K562 (cell line): Measurements from ENCODE around the gene TEAD4. TPM values are rescaled to one million over a fixed set of nuclear protein-coding genes. Genes with fewer than 3 reads are reported as not detected.

Experiments used
- ATAC-seq: fragments of 200-7000 bp; cut with Tn5 transposase; 3 replicates; pipeline ENCODE4 v1.9.1; 2020; ENCODE audit warnings: moderate library complexity
- BruUV-seq: library from RNA; stranded (reverse); fragments of 400-500 nt; replicated peaks from 2 replicates; lab custom pipeline; 2021; lab: Mats Ljungman, UMichigan
- CTCF ChIA-PET: fragments of 300-600 bp; formaldehyde crosslinking; extraction: SDS; loops from one replicate; lab custom pipeline; 2021; ENCODE audit warnings: low intra/inter-chr PET ratio; lab: Yijun Ruan, JAX
- POLR2A ChIA-PET: fragments of 300-600, 350-650 bp; sonication (Branson Sonifier 250); formaldehyde crosslinking; extraction: SDS; loops from one replicate; lab custom pipeline; 2021; ENCODE audit warnings: antibody characterized with exemption, inconsistent platforms; lab: Yijun Ruan, JAX
- DNase-seq, 4 experiments: peaks; one replicate each; pipeline versions ENCODE4 v3.0.0 to v3.0.0-alpha.2; 2011 to 2018; ENCODE audit warnings: low spot score in 3 of 4, mixed read lengths in 3 of 4; ENCODE audit errors: extremely low read depth in 1 of 4
- FAIRE-seq: peaks from 2 replicates; lab custom pipeline; 2011; peaks lifted over from hg19 to GRCh38; lab: Jason Lieb, UNC
- H2AFZ ChIP-seq: 2 replicates; pipeline ENCODE4 v1.6.0; 2011; ENCODE audit warnings: low read depth, low read length, control low read depth, inconsistent platforms
- H3K27ac ChIP-seq: fragments of 200-600 bp; 3 replicates; pipeline ENCODE4 v1.8.0; 2011; ENCODE audit warnings: low read depth, mild to moderate bottlenecking, control low read depth, inconsistent platforms, low read length, moderate library complexity, mixed read lengths; ENCODE audit errors: extremely low read depth
- H3K27me3 ChIP-seq, 2 experiments: fragments of 300-600 bp in 1 of 2; 2 replicates in 1 of 2; 3 replicates in 1 of 2; pipeline versions ENCODE4 v1.6.0 to v1.8.0; 2011; ENCODE audit warnings: inconsistent platforms in 2 of 2, low read length in 2 of 2, mild to moderate bottlenecking in 1 of 2, mixed read lengths in 1 of 2, moderate library complexity in 1 of 2; ENCODE audit not compliant: control insufficient read depth in 2 of 2, insufficient read depth in 2 of 2
- H3K36me3 ChIP-seq: fragments of 300-600 bp; 3 replicates; pipeline ENCODE4 v1.8.0; 2011; ENCODE audit warnings: mild to moderate bottlenecking, low read length, inconsistent platforms; ENCODE audit not compliant: control insufficient read depth, insufficient read depth
- H3K4me1 ChIP-seq, 2 experiments: fragments of 200-600 bp in 1 of 2; replicated peaks in 1 of 2; 2 replicates in 1 of 2; 3 replicates in 1 of 2; pipeline versions ENCODE4 v1.5.1 to v1.8.0; 2011; ENCODE audit warnings: inconsistent platforms in 2 of 2, low read length in 2 of 2, mild to moderate bottlenecking in 1 of 2, mixed read lengths in 1 of 2, moderate library complexity in 1 of 2; ENCODE audit not compliant: control insufficient read depth in 2 of 2, insufficient read depth in 2 of 2
- H3K4me2 ChIP-seq: 2 replicates; pipeline ENCODE4 v1.6.1; 2011; ENCODE audit warnings: low read length, control low read depth, inconsistent platforms, mixed read lengths; ENCODE audit not compliant: insufficient read depth
- H3K4me3 ChIP-seq: fragments of 200-600 bp; sonication (generic), shearing (Covaris generic); 2 replicates; pipeline ENCODE4 v1.5.1; 2016; ENCODE audit warnings: control low read depth, inconsistent platforms
- H3K79me2 ChIP-seq: fragments of 200-600 bp; 3 replicates; pipeline ENCODE4 v1.8.0; 2011; ENCODE audit warnings: low read length, inconsistent platforms; ENCODE audit not compliant: control insufficient read depth, insufficient read depth
- H3K9ac ChIP-seq, 2 experiments: 2 replicates each; pipeline versions ENCODE4 v1.6.0 to v1.6.1; 2011; ENCODE audit warnings: low read depth in 2 of 2, low read length in 2 of 2, control low read depth in 1 of 2, inconsistent platforms in 1 of 2, mild to moderate bottlenecking in 1 of 2, mixed read lengths in 1 of 2; ENCODE audit not compliant: insufficient read depth in 1 of 2
- H3K9me1 ChIP-seq: one replicate; pipeline ENCODE4 v1.6.0; 2011; ENCODE audit warnings: inconsistent platforms, mild to moderate bottlenecking, low read length, moderate library complexity; ENCODE audit not compliant: control insufficient read depth, insufficient read depth
- H3K9me3 ChIP-seq: replicated peaks from 2 replicates; pipeline ENCODE4 v1.5.1; 2011; ENCODE audit warnings: low read depth, low read length, inconsistent platforms; ENCODE audit not compliant: control insufficient read depth, insufficient read depth
- H4K20me1 ChIP-seq: replicated peaks from 2 replicates; pipeline ENCODE4 v1.6.1; 2011; ENCODE audit warnings: low read length, inconsistent platforms, mixed read lengths; ENCODE audit not compliant: control insufficient read depth, insufficient read depth
- CBX3 ChIP-seq, 2 experiments: IDR thresholded peaks; 1 replicate in 1 of 2; 2 replicates in 1 of 2; pipeline ENCODE4 v1.6.1; 2012; ENCODE audit warnings: inconsistent platforms in 2 of 2, low read length in 2 of 2, borderline replicate concordance in 1 of 2, control low read depth in 1 of 2
- CHD1 ChIP-seq: fragments of 200-600 bp; sonication (generic); IDR thresholded peaks from one replicate; pipeline ENCODE4 v1.6.1; 2012; ENCODE audit warnings: mild to moderate bottlenecking, moderate library complexity, low read length, inconsistent platforms
- DMBX1 ChIP-seq: fragments of 250-450 bp; sonication (Bioruptor Pico); IDR thresholded peaks from 2 replicates; pipeline ENCODE4 v1.8.0; 2022; ENCODE audit warnings: inconsistent platforms, mild to moderate bottlenecking, moderate library complexity, borderline replicate concordance
- HES1 ChIP-seq: fragments of 450-650 bp; IDR thresholded peaks from 2 replicates; pipeline ENCODE4 v1.6.1; 2016; ENCODE audit warnings: low read depth, mild to moderate bottlenecking, moderate library complexity
- KLF1 ChIP-seq: fragments of 450-650 bp; IDR thresholded peaks from 2 replicates; pipeline ENCODE4 v1.6.1; 2016; ENCODE audit warnings: missing genetic modification characterization, missing compliant biosample characterization
- SAFB2 ChIP-seq: fragments of 200-400 bp; formaldehyde crosslinking; IDR thresholded peaks from 2 replicates; pipeline ENCODE4 v1.6.1; 2018; ENCODE audit warnings: borderline replicate concordance, low read length, low read depth, moderate library complexity; ENCODE audit not compliant: severe bottlenecking
- SMAD1 ChIP-seq: fragments of 150-350 bp; IDR thresholded peaks from 2 replicates; pipeline ENCODE4 v1.6.1; 2014; ENCODE audit warnings: low read length, low read depth; ENCODE audit not compliant: partially characterized antibody
- TARDBP ChIP-seq: fragments of 450-650 bp; IDR thresholded peaks from 2 replicates; pipeline ENCODE4 v1.6.1; 2016
- TCF7L2 ChIP-seq: fragments of 150-350 bp; IDR thresholded peaks from 2 replicates; pipeline ENCODE4 v1.6.1; 2016; ENCODE audit warnings: low read depth, mild to moderate bottlenecking, low read length, moderate library complexity
- ZBTB11 ChIP-seq, 3 experiments: fragments of 200-800 bp in 1 of 3; fragments of 250-450 bp in 1 of 3; fragments of 450-650 bp in 1 of 3; sonication (Bioruptor Pico) in 1 of 3; sonication (Bioruptor generic) in 1 of 3; formaldehyde crosslinking in 1 of 3; IDR thresholded peaks; 2 replicates each; pipeline versions ENCODE4 v1.6.1 to v1.8.0; 2016 to 2022; ENCODE audit warnings: mild to moderate bottlenecking in 2 of 3, missing genetic modification characterization in 2 of 3, missing compliant biosample characterization in 1 of 3, moderate library complexity in 1 of 3
- ZNF717 ChIP-seq: fragments of 250-450 bp; sonication (Bioruptor Pico); IDR thresholded peaks from 2 replicates; pipeline ENCODE4 v1.5.0; 2021
- WGBS: fragments of 100-300 bp; shearing (Covaris generic); methylation state at CpG from one replicate; pipeline ENCODE4 v1.1.6; 2016; ENCODE audit warnings: low coverage, mixed read lengths; ENCODE audit not compliant: insufficient coverage; ENCODE audit errors: missing lambda C conversion rate; 5-methylcytosine and 5-hydroxymethylcytosine counted together
- in situ Hi-C: fragments of 300-500 bp; cut with MboI; formaldehyde crosslinking; loops from 4 replicates; pipeline ENCODE4 v1.15.0; 2018; ENCODE audit warnings: inconsistent platforms, mixed read lengths
- intact Hi-C: fragments of 100-400 bp; cut with micrococcal nuclease; formaldehyde crosslinking; loops from 2 replicates; pipeline ENCODE4 v1.14.2; 2022
- polyA plus RNA-seq, 8 experiments: library from polyadenylated mRNA; depleted of rRNA in 4 of 8; stranded (reverse) in 5 of 8; unstranded in 3 of 8; fragments of >200 nt; fragmentation: Nextera tagmentation in 2 of 8; fragmentation: Illumina TruSeq in 1 of 8; extraction: Ambion mirVana in 2 of 8; extraction: Trizol in 1 of 8; gene quantifications; 2 replicates each; pipeline versions ENCODE4 v1.2.1 to v1.2.3, GENCODE V29; 2011 to 2014; ENCODE audit warnings: inconsistent platforms in 1 of 8, missing spikeins in 1 of 8
- total RNA-seq, 7 experiments: library from RNA; depleted of rRNA in 6 of 7; stranded (reverse); fragments of >200 nt in 6 of 7; fragmentation: Illumina TruSeq in 2 of 7; extraction: Trizol in 2 of 7; gene quantifications; 2 replicates each; pipeline versions ENCODE4 v1.2.1 to v1.2.3, GENCODE V29; 2011 to 2021; ENCODE audit warnings: low replicate concordance in 1 of 7

Gene TEAD4
- total and polyA plus RNA-seq, 9 of the 15 experiments (the other 6 are each of a cell fraction or from before 2014, with no cell fraction given), result 0.82 to 40.0 (median 17.0) TPM

DNA sequence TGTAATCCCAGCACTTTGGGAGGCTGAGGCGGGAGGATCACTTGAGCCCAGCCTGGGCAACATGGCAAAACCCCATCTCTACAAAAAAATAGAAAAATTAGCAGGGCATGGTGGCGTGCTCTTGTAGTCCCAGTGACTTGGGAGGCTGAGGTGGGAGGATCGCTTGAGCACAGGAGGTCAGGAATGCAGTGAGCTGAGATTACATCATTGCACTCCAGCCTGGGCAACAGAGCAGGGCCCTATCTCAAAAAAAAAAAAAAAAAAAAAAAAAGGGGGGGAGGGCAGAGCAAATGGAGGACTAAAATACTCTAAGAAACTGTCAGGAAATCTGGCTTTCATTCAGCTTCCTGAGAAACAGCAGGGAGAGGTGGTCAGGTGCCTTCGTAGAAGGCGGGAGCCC, 86.3 kb downstream of the TEAD4 start:
- in situ Hi-C loops, result no loop called here
- H4K20me1 ChIP-seq, result peaks cover 7% of the 10 kb centered on the region; the same call in 1 of the 2 replicates
- 52% methylated on average over 5 of the region's 5 CpGs for WGBS
- H3K4me3 ChIP-seq, result no peak overlapping the region
- H3K4me1 ChIP-seq, result peaks cover 0 to 8% of the 10 kb centered on the region in 2 experiments; a peak in 2 of 5 replicates
- intact Hi-C loops, result no loop called here
- no TSS peak for BruUV-seq
- TF ChIP-seq DMBX1 (CRISPR knock-in tag) (no peak), ZNF717 (CRISPR knock-in tag) (no peak), ZBTB11 (CRISPR knock-in tag; IDR thresholded peaks at IDR 0.05) (no peak), CBX3 (IDR thresholded peaks at IDR 0.05; ENCODE audit: borderline replicate concordance in 1 of 2, low read length in 2 of 2) (no peak), HES1 (no peak), KLF1 (no peak), SAFB2 (no peak), TCF7L2 (no peak), SMAD1 (no peak), CHD1 (no peak), TARDBP (no peak)
- no peaks in the 10 kb centered on the region for H3K9me1 ChIP-seq
- H3K9me3 ChIP-seq, result no peaks in the 10 kb centered on the region
- ChIA-PET CTCF (interaction anchor here (0.6 kb wide), 1 partner anchor 355 kb away, joined by 4 read pairs; no protein-coding TSS in a partner anchor), POLR2A (interaction anchor here (0.7 kb wide), 1 partner anchor 191 kb away, joined by 3 read pairs; no protein-coding TSS in a partner anchor)
- no peak overlapping the region for H3K9ac ChIP-seq
- FAIRE-seq, result no peak
- no peak overlapping the region for H3K27ac ChIP-seq
- peaks cover 2 to 3% of the 10 kb centered on the region in 2 experiments; a peak in 2 of 5 replicates for H3K27me3 ChIP-seq
- no peak overlapping the region for H3K4me2 ChIP-seq
- H3K79me2 ChIP-seq, result no peaks in the 10 kb centered on the region
- H2AFZ ChIP-seq, result no peak overlapping the region
- peaks cover 13% of the 10 kb centered on the region; the same call in 1 of the 3 replicates for H3K36me3 ChIP-seq
- DNase-seq, result no peak
- ATAC-seq, result no peak
